HepG2 (cell line): ENCODE results near the gene DAB1. TPM values are rescaled to one million over a fixed set of nuclear protein-coding genes. Genes with fewer than 3 reads are reported as not detected.
A peak's percentile ranks its signal among the peaks of the same experiment; 100 is the strongest.

Source experiments
- CTCF ChIP-seq: sonication (generic); formaldehyde crosslinking; IDR thresholded peaks from 2 replicates; pipeline ENCODE4 v1.5.0; 2020; ENCODE audit warnings: mild to moderate bottlenecking, missing genetic modification reagents, moderate library complexity
- GLI4 ChIP-seq: sonication (generic); formaldehyde crosslinking; IDR thresholded peaks from 2 replicates; pipeline ENCODE4 v1.5.1; 2020; ENCODE audit warnings: missing genetic modification reagents, mild to moderate bottlenecking, moderate library complexity, borderline replicate concordance
- HNF4A ChIP-seq: sonication (generic); formaldehyde crosslinking; IDR thresholded peaks from 2 replicates; pipeline ENCODE4 v1.4.0; 2020; ENCODE audit warnings: missing genetic modification reagents
- HNRNPLL ChIP-seq: fragments of 200-400 bp; formaldehyde crosslinking; IDR thresholded peaks from 2 replicates; pipeline ENCODE4 v1.6.1; 2017; ENCODE audit warnings: mild to moderate bottlenecking, low read depth, low read length; ENCODE audit not compliant: poor library complexity, severe bottlenecking
- PATZ1 ChIP-seq: sonication (generic); formaldehyde crosslinking; IDR thresholded peaks from 2 replicates; pipeline ENCODE4 v1.4.0; 2020; ENCODE audit warnings: missing genetic modification reagents
- RFXAP ChIP-seq: sonication (generic); formaldehyde crosslinking; IDR thresholded peaks from 2 replicates; pipeline ENCODE4 v1.4.0; 2020; ENCODE audit warnings: missing genetic modification reagents, borderline replicate concordance
- SOX13 ChIP-seq, 3 experiments: fragments of 450-650 bp in 1 of 3; sonication (generic) in 1 of 3; formaldehyde crosslinking in 1 of 3; IDR thresholded peaks in 2 of 3; conservative IDR thresholded peaks in 1 of 3; 2 replicates each; pipeline versions ENCODE4 v1.5.0 to v1.6.1; 2016 to 2020; ENCODE audit warnings: antibody characterized with exemption in 1 of 3, mild to moderate bottlenecking in 1 of 3, missing compliant biosample characterization in 1 of 3, missing genetic modification reagents in 1 of 3, moderate library complexity in 1 of 3
- UBTF ChIP-seq: sonication (generic); formaldehyde crosslinking; IDR thresholded peaks from 2 replicates; pipeline ENCODE4 v1.4.0; 2020; ENCODE audit warnings: mild to moderate bottlenecking, missing genetic modification reagents
- ZNF430 ChIP-seq: sonication (generic); formaldehyde crosslinking; IDR thresholded peaks from 2 replicates; pipeline ENCODE4 v1.9.0; 2021; ENCODE audit warnings: mild to moderate bottlenecking, missing genetic modification reagents
- ZNF687 ChIP-seq: sonication (generic); formaldehyde crosslinking; IDR thresholded peaks from 2 replicates; pipeline ENCODE4 v1.5.1; 2020; ENCODE audit warnings: mild to moderate bottlenecking, missing genetic modification reagents, moderate library complexity
- ZSCAN25 ChIP-seq: sonication (generic); formaldehyde crosslinking; IDR thresholded peaks from 2 replicates; pipeline ENCODE4 v1.8.0; 2022; ENCODE audit warnings: mild to moderate bottlenecking, missing genetic modification reagents
- polyA plus RNA-seq, 8 experiments: library from polyadenylated mRNA; depleted of rRNA in 3 of 8; stranded (reverse) in 7 of 8; unstranded in 1 of 8; fragments of >200 nt; fragmentation: Illumina TruSeq in 4 of 8; extraction: Trizol in 4 of 8; gene quantifications; 2 replicates each; pipeline versions ENCODE4 v1.2.1 to v1.2.3, GENCODE V29; 2011 to 2016; ENCODE audit warnings: low read depth in 4 of 8, missing spikeins in 1 of 8, mixed read lengths in 1 of 8; ENCODE audit not compliant: insufficient read depth in 1 of 8
- total RNA-seq, 5 experiments: library from RNA; depleted of rRNA; stranded (reverse); fragments of >200 nt; fragmentation: Illumina TruSeq; extraction: Trizol; gene quantifications; 2 replicates each; pipeline ENCODE4 v1.2.3, GENCODE V29; 2016; ENCODE audit warnings: low read depth in 1 of 5

Gene DAB1
- total and polyA plus RNA-seq, 2 of the 13 experiments (the other 11 are each of a cell fraction or from before 2014, with no cell fraction given), result 0.04 to 0.13 TPM

- TF ChIP-seq ZNF687 (CRISPR knock-in tag) (0 out of 2 replicates have a peak, but pooled peaks have one; percentile 25), ZNF430 (CRISPR knock-in tag) (no peak), GLI4 (CRISPR knock-in tag) (no peak), HNRNPLL (peak; percentile 51), PATZ1 (CRISPR knock-in tag) (peak; percentile 63), ZSCAN25 (peak; percentile 86), SOX13 (IDR thresholded peaks at IDR 0.05) (no peak), SOX13 (CRISPR knock-in tag; conservative IDR thresholded peaks at IDR 0.05 in 1 of 2, IDR thresholded peaks at IDR 0.05 in 1 of 2) (no peak), CTCF (CRISPR knock-in tag) (peak; percentile 43), UBTF (CRISPR knock-in tag) (peak; percentile 25; the same call in 1 of the 2 replicates), HNF4A (peak; percentile 6; the same call in 1 of the 2 replicates), RFXAP (CRISPR knock-in tag) (no peak)
Measured at GRCh38 chr1:57024855-57025254, 399.0 kb downstream of the DAB1 start (continued).
